Thyroid gland (tissue), 4 donors: ENCODE results near the gene ERCC1.

Source experiments
- POLR2A ChIP-seq, 2 donors: fragments of 450-650 bp; IDR thresholded peaks; one replicate each; pipeline ENCODE4 v1.6.1; 2017; ENCODE audit warnings: antibody characterized with exemption in 2 of 2, mild to moderate bottlenecking in 2 of 2, moderate library complexity in 1 of 2
- TF ChIP-seq, protein P1 (sequence below), 6 experiments: fragments of 200-600 bp in 3 of 6; fragments of 450-650 bp in 3 of 6; sonication (generic) in 3 of 6; IDR thresholded peaks; one replicate each; pipeline ENCODE4 v1.5.1; 2016 to 2019; ENCODE audit warnings: antibody characterized with exemption in 6 of 6, mild to moderate bottlenecking in 2 of 6, inconsistent platforms in 1 of 6, moderate library complexity in 1 of 6

DNA sequence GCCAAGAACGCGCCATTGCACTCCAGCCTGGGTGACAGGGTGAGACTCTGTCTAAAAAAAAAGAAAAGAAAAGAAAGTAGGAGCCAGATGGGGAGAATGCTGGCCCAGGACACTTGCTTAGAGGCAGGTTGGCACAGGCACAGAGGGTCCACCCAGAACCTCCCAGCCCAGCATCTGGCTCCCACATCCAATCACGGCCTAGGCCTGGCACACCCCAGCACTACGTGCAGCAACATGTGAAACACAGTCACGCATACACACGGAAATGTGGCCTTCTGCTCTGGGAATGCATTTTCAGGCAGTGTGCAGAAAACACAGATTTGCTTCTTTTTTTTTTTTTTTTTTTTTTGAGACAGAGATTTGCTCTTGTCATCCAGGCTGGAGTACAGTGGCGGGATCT, 23.2 kb upstream of the ERCC1 start:
- TF ChIP-seq, protein P1, sequence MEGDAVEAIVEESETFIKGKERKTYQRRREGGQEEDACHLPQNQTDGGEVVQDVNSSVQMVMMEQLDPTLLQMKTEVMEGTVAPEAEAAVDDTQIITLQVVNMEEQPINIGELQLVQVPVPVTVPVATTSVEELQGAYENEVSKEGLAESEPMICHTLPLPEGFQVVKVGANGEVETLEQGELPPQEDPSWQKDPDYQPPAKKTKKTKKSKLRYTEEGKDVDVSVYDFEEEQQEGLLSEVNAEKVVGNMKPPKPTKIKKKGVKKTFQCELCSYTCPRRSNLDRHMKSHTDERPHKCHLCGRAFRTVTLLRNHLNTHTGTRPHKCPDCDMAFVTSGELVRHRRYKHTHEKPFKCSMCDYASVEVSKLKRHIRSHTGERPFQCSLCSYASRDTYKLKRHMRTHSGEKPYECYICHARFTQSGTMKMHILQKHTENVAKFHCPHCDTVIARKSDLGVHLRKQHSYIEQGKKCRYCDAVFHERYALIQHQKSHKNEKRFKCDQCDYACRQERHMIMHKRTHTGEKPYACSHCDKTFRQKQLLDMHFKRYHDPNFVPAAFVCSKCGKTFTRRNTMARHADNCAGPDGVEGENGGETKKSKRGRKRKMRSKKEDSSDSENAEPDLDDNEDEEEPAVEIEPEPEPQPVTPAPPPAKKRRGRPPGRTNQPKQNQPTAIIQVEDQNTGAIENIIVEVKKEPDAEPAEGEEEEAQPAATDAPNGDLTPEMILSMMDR (IDR thresholded peaks at IDR 0.05) = no peak
- TF ChIP-seq POLR2A (IDR thresholded peaks at IDR 0.05) = no peak
